Endodermal cell (in vitro differentiated cells): ENCODE data around the gene IFNG. TPM values are rescaled to one million over a fixed set of nuclear protein-coding genes. Genes with fewer than 3 reads are reported as not detected.

Source experiments
- DNase-seq: peaks from one replicate; pipeline ENCODE4 v3.0.0-alpha.2; 2017
- H3K27ac ChIP-seq: 2 replicates; pipeline ENCODE4 v1.5.1; 2013; ENCODE audit warnings: mild to moderate bottlenecking, low read depth, low read length, moderate library complexity
- H3K27me3 ChIP-seq: 2 replicates; pipeline ENCODE4 v1.6.1; 2013; ENCODE audit warnings: mild to moderate bottlenecking, low read length, moderate library complexity; ENCODE audit not compliant: insufficient read depth, control insufficient read depth, poor library complexity, severe bottlenecking
- H3K36me3 ChIP-seq: 2 replicates; pipeline ENCODE4 v1.7.0; 2013; ENCODE audit warnings: mild to moderate bottlenecking, low read length, moderate library complexity; ENCODE audit not compliant: control insufficient read depth, insufficient read depth
- H3K4me1 ChIP-seq: one replicate; pipeline ENCODE4 v1.7.0; 2013; ENCODE audit warnings: low read length; ENCODE audit not compliant: control insufficient read depth, insufficient read depth
- H3K4me3 ChIP-seq: 2 replicates; pipeline ENCODE4 v1.5.1; 2013; ENCODE audit warnings: mild to moderate bottlenecking, low read length, moderate library complexity
- H3K9ac ChIP-seq: 2 replicates; pipeline ENCODE4 v1.6.1; 2013; ENCODE audit warnings: mild to moderate bottlenecking, low read length, moderate library complexity; ENCODE audit not compliant: poor library complexity, severe bottlenecking; ENCODE audit errors: extremely low read depth
- H3K9me3 ChIP-seq: 2 replicates; pipeline ENCODE4 v1.6.1; 2013; ENCODE audit warnings: mild to moderate bottlenecking, low read length, moderate library complexity; ENCODE audit not compliant: control insufficient read depth
- H3K27ac Mint-ChIP-seq: 2 replicates; pipeline ENCODE4 v1.8.0; 2020; ENCODE audit warnings: mixed read lengths
- H3K27me3 Mint-ChIP-seq: 2 replicates; pipeline ENCODE4 v1.8.0; 2021; ENCODE audit warnings: mild to moderate bottlenecking, mixed read lengths; ENCODE audit not compliant: insufficient read depth
- H3K36me3 Mint-ChIP-seq: 2 replicates; pipeline ENCODE4 v1.8.0; 2020; ENCODE audit warnings: low read depth, mixed read lengths
- H3K4me1 Mint-ChIP-seq: 2 replicates; pipeline ENCODE4 v1.8.0; 2020; ENCODE audit warnings: mixed read lengths
- H3K4me3 Mint-ChIP-seq: 2 replicates; pipeline ENCODE4 v1.8.0; 2020; ENCODE audit warnings: mild to moderate bottlenecking, moderate library complexity, mixed read lengths
- H3K9me3 Mint-ChIP-seq: 2 replicates; pipeline ENCODE4 v1.8.0; 2020; ENCODE audit warnings: mild to moderate bottlenecking, mixed read lengths
- CTCF ChIP-seq: fragments of 200-600 bp; sonication (generic); conservative IDR thresholded peaks from 2 replicates; pipeline ENCODE4 v1.5.0; 2021; ENCODE audit warnings: antibody characterized with exemption, mild to moderate bottlenecking
- WGBS, 2 experiments: methylation state at CpG; one replicate each; pipeline versions ENCODE4 v1.1.5 to v1.1.7; 2013; ENCODE audit warnings: missing lambda C conversion rate in 2 of 2, mixed read lengths in 1 of 2; ENCODE audit not compliant: insufficient coverage in 1 of 2, insufficient read length in 1 of 2; 5-methylcytosine and 5-hydroxymethylcytosine counted together
- total RNA-seq, 2 donors: library from RNA; stranded (reverse); fragmentation: NEBNext Ultra II Directional in 1 of 2; extraction: Animal tissue kit (Norgen Biotek cat#: 25700) in 1 of 2; gene quantifications; 2 replicates in 1 of 2; 3 replicates in 1 of 2; pipeline ENCODE4 v1.2.1, GENCODE V29; 2021

The IFNG gene
- total RNA-seq, 2 donors from 2014 or later, result not detected

GRCh38 chr12:68111995-68112394, 47.5 kb downstream of the IFNG start:
- Histone ChIP-seq H3K9me3 (no peaks in the 10 kb centered on the region), H3K9ac (no peak overlapping the region), H3K27ac (no peak overlapping the region), H3K27me3 (no peaks in the 10 kb centered on the region), H3K36me3 (no peaks in the 10 kb centered on the region), H3K4me1 (peaks cover 8% of the 10 kb centered on the region), H3K4me3 (no peak overlapping the region)
- no peak for DNase-seq
- Mint-ChIP-seq H3K9me3 (no peaks in the 10 kb centered on the region), H3K4me3 (no peak overlapping the region), H3K36me3 (no peaks in the 10 kb centered on the region), H3K4me1 (peaks cover 3% of the 10 kb centered on the region), H3K27ac (no peak overlapping the region), H3K27me3 (peaks cover 4% of the 10 kb centered on the region)
- no peak for TF ChIP-seq CTCF

GRCh38 chr12:68109444-68110217, 49.9 kb downstream of the IFNG start:
- DNase-seq, result peak; percentile 63
- WGBS, 2 experiments, result 71% methylated on average over 1 of the region's 1 CpG; no CpG with 5 or more reads in 1 of the 2 experiments
- no peaks in the 10 kb centered on the region for H3K36me3 Mint-ChIP-seq

GRCh38 chr12:68109001-68109400, 50.5 kb downstream of the IFNG start:
- Histone ChIP-seq H3K4me3 (no peak overlapping the region), H3K4me1 (peaks cover 8% of the 10 kb centered on the region), H3K27ac (no peak overlapping the region), H3K36me3 (no peaks in the 10 kb centered on the region), H3K27me3 (no peaks in the 10 kb centered on the region), H3K9ac (no peak overlapping the region), H3K9me3 (no peaks in the 10 kb centered on the region)
- Mint-ChIP-seq H3K4me1 (peaks cover 3% of the 10 kb centered on the region), H3K9me3 (no peaks in the 10 kb centered on the region), H3K27ac (no peak overlapping the region), H3K27me3 (no peaks in the 10 kb centered on the region), H3K36me3 (no peaks in the 10 kb centered on the region), H3K4me3 (no peak overlapping the region)
- no peak for DNase-seq
- TF ChIP-seq CTCF, result no peak

More at GRCh38 chr12:68109444-68110217, 49.9 kb downstream of the IFNG start:
- peaks cover 8% of the 10 kb centered on the region for H3K4me1 ChIP-seq
- Mint-ChIP-seq H3K27ac (no peak overlapping the region), H3K4me1 (peaks cover 3% of the 10 kb centered on the region), H3K4me3 (no peak overlapping the region), H3K27me3 (no peaks in the 10 kb centered on the region), H3K9me3 (no peaks in the 10 kb centered on the region)
- TF ChIP-seq CTCF, result no peak
- H3K27me3 ChIP-seq, result no peaks in the 10 kb centered on the region
- H3K36me3 ChIP-seq, result no peaks in the 10 kb centered on the region
- H3K9me3 ChIP-seq, result no peaks in the 10 kb centered on the region
- no peak overlapping the region for H3K9ac ChIP-seq
- H3K27ac ChIP-seq, result no peak overlapping the region
- no peak overlapping the region for H3K4me3 ChIP-seq
